SK-N-DZ (cell line): Measurements from ENCODE around the gene CNDP1.

Experiments used
- DNase-seq: peaks from one replicate; pipeline ENCODE4 v3.0.0-alpha.2; 2015; ENCODE audit warnings: low spot score

The CNDP1 gene

GRCh38 chr18:74579496-74580065 lies 45.3 kb downstream of the CNDP1 start:
- DNase-seq, result no peak

GRCh38 chr18:74582642-74583041 lies 48.3 kb downstream of the CNDP1 start:
- no peak for DNase-seq

DNA sequence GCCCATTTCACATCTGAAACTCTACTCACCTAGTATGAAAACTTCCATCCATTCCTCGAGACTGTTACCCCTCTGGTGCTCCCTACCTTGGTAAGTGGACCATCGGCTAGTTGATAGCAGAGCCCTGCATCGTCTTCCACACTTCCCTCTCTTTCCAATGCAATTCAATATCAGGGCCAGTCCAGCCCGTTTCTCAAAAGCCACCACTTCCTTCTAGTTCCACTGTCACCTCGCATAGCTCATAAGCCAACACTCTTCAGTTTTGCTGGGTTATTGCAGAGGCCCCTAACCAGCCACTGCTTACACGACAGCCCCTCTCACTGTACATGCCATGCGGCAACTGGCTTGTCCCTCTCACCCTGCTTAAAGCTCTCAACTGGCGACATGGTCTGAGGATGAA lies 53.1 kb downstream of the CNDP1 start:
- DNase-seq, result no peak

- no peak for DNase-seq
These were observed 54.7 kb downstream of the CNDP1 start for GRCh38 chr18:74589021-74589420.

DNA sequence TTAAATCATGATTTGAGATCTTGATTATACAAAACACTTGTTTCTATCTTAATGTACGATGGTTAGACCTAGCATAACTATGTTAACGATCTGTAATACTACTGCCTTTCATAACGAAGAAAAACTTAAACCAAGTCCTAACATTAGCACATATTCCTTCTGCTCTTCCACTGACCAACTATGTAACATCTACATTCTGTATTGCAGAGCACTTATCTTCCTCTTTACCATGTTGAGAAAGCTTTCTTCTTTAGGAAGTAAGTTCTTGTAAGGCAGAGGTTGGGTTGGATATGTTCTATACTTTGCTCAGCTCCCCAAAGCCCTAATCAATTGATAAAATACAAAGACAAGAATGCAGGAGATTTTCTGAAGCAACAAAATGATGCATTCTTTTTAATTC lies 55.5 kb downstream of the CNDP1 start:
- no peak for DNase-seq

DNA sequence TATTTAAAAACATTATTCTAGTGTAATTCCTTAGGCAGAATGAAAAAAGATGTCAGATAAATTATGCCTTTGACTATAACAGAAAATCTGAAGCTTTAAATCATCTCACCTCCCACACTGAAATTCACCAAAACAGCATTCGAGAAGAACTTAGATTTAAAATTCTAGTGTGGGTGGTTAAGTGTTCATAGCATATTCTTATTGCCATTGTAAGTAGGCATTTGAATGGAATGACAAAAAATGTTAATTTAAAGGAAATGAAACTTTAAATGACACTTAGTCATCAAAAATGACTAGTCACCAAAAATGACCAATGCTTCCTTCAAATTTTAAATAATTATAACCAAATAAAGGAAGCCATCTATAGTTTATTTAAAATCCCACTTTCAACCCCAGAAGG lies 56.4 kb downstream of the CNDP1 start:
- no peak for DNase-seq

- no peak for DNase-seq
These were observed 61.1 kb downstream of the CNDP1 start for GRCh38 chr18:74595431-74595830.

- no peak for DNase-seq
These were observed 62.8 kb downstream of the CNDP1 start for GRCh38 chr18:74597034-74597661.

DNA sequence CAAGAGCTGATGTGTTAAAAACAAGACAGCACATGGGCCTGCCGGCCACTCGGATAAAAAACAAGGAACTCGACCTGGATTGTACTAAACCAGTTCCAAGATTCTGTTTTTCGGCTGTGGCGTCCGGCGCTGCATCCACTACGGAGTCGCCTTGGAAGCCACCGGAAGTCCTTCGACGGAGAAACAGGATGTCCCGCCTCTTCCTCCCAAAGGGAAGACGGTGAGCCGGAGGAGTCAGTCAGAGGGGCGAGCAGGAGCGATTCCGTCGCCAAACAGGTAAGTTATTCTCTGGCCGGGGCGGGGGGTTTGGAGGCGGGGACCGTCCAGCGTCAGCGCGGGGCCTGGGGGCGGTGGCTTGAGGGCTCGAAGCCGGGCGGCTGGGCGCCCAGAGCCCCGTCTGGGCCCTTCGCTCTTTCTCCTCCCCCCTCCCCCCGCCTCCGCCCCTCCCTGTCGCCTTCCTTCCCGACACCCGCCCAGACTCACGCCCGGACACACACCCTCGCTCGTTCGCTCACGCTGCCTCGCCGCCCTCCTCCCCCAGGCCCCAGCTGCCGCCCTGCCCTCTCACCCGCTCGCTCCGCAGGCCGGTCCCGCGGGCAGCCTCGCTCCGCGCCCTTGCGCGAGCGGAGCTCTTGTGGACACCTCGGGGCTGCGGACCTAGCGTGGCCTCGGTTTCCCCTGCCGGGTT lies 63.5 kb downstream of the CNDP1 start, which contains the start of gene ZNF407:
Gene ZNF407, plus strand, starts transcription at position 209 of the 688 bp plus-strand sequence. CDS start 33,150 bp downstream, outside the sequence.
- peak; percentile 96 for DNase-seq

- DNase-seq, result peak; percentile 82
These were observed 64.2 kb downstream of the CNDP1 start for GRCh38 chr18:74598350-74599001.

DNA sequence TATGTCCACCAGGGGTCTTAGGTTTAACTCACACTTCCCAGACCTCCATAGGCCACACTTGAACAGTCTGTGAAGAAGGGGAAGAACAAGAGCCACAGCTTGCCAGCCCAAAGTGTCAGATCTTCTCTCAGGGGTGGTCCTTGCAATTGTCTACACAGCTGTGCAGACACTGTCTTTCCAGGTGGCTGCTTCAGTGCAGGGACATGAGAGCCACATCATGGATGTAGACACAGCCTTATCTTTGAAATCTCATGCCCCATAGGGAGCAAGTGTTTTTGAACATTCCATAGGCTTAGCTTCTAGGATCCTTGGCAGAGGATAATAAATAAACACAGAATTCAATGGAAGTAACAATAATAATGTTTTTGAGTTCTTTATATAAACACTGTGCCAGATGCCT lies 70.1 kb downstream of the CNDP1 start:
- DNase-seq, result no peak

- no peak for DNase-seq
These were observed 70.5 kb downstream of the CNDP1 start for GRCh38 chr18:74604774-74605173.

- DNase-seq, result no peak
These were observed 74.4 kb downstream of the CNDP1 start for GRCh38 chr18:74608681-74609080.

- DNase-seq, result no peak
These were observed 75.2 kb downstream of the CNDP1 start for GRCh38 chr18:74609535-74609934.

DNA sequence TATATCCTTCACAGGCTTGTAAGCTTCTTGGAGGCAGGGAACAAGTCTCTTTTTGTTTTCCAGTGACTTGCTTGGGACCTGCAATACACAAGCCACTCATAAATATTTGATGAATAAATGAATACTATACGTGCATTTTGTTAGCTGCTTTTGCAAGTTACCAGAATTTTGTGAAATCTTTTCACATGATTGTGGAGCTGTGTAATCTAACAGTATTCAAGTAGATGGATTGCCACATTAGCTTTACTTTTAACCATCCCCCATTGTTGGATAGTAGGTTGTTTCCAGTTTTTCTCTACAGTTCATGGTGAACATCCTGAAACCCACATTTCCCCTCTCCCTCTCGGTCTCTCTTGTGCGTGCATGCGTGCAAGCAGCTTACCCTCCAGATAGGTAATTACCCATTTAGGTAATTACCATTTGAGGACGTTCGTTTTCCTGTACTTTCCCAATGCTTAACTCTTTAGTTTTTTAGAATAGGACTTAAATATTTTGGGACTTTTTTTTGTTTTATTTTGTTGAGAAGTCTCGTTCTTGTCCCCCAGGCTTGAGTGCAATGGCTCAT lies 75.8 kb downstream of the CNDP1 start:
- no peak for DNase-seq

DNA sequence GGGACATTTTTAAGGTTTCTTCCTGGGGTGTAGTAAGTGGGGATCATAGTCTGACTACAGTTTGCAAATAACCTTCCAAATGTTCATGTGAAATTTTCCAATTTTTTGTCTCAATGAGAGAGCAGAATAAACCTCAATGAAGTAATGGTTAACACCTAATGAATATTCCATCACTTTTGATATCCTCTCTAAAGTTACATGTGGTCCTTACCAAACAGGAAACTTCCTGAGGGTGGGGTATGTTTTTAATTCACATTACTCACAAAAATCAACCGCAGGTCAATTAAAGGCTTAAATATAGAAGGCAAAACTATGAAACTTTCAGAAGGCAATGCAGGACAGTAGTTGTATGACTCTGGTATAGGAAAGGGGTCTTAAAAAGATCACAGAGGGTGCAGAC lies 76.6 kb downstream of the CNDP1 start:
- DNase-seq, result no peak

- no peak for DNase-seq
These were observed 77.5 kb downstream of the CNDP1 start for GRCh38 chr18:74611765-74612164.

DNA sequence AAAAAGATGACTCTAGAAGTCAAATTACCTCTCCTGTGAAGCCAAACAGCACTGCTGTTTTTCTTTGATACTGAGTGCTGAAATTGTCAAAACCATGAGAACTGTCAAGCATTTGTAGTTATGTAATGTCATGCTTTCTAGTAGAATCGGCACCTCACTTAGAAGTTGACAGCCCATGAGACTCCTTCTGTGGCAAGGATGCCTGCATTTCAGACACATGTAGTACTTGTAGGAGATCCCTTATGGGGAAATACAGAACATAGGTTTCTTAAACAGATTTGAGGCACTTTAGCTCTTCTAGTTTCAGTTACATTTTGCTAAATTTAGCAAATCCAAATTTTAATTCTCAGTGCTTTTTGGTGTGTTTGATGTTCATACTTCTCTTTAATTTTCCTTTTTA lies 79.1 kb downstream of the CNDP1 start:
- no peak for DNase-seq

DNA sequence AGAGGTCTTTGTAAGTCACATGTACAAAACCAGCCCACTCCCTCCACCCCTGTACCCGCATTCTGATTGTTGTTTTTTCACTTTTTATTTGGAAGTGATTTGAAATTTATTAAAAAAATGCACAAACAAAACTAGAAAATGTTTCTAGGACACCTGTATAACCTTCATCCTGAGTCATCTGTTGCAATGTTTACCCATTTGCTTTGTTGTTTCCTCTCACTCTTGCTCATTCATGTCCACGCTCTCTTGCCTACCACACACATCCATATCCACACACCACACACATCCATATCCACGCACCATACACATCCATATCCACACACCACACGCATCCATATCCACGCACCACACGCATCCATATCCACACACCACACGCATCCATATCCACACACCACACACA lies 82.2 kb downstream of the CNDP1 start:
- no peak for DNase-seq

GRCh38 chr18:74617486-74617885 lies 83.2 kb downstream of the CNDP1 start:
- DNase-seq, result no peak

DNA sequence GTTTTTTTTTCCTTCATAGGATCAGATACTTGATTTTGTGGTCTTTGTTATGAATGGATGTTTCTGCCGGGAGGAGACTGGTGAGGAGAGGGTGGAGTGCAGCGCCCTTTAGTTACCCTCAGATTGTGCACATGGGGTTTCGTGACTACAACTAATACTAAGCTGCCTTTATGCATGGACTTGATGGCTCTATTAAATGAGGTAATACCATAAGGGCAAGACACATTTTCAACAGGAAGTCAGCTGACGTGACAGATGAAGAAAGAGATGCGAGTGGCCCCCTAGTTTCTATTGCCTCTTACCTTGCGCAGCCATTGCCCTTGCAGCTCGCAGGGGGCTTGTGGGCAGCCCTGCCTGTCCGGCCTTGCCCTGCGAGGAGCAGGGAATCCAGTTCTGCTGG lies 87.8 kb downstream of the CNDP1 start:
- no peak for DNase-seq
